Mucosa of rectum (tissue), 2 donors: ENCODE data around the gene HSD17B7.

ENCODE experiments used
- H3K27ac ChIP-seq, 2 donors: one replicate each; pipeline ENCODE4 v1.7.0; 2013; ENCODE audit warnings: inconsistent platforms in 2 of 2, low read depth in 2 of 2, low read length in 2 of 2
- H3K27me3 ChIP-seq, 2 donors: one replicate each; pipeline ENCODE4 v1.7.0; 2013; ENCODE audit warnings: low read length in 2 of 2; ENCODE audit not compliant: control insufficient read depth in 2 of 2, insufficient read depth in 2 of 2
- H3K36me3 ChIP-seq, 2 donors: one replicate each; pipeline ENCODE4 v1.7.0; 2013; ENCODE audit warnings: low read length in 2 of 2; ENCODE audit not compliant: control insufficient read depth in 2 of 2, insufficient read depth in 2 of 2
- H3K4me1 ChIP-seq, 2 donors: one replicate each; pipeline ENCODE4 v1.7.0; 2013; ENCODE audit warnings: low read length in 2 of 2, mild to moderate bottlenecking in 1 of 2; ENCODE audit not compliant: control insufficient read depth in 2 of 2, insufficient read depth in 2 of 2
- H3K4me3 ChIP-seq, 2 donors: one replicate each; pipeline ENCODE4 v1.7.0; 2013; ENCODE audit warnings: low read length in 2 of 2
- H3K9ac ChIP-seq, 2 donors: one replicate each; pipeline ENCODE4 v1.7.0; 2013; ENCODE audit warnings: low read length in 2 of 2, low read depth in 1 of 2, mild to moderate bottlenecking in 1 of 2
- H3K9me3 ChIP-seq, 2 donors: one replicate each; pipeline ENCODE4 v1.7.0; 2013; ENCODE audit warnings: low read length in 2 of 2; ENCODE audit not compliant: control insufficient read depth in 2 of 2
- donor health status: healthy.
- donor health status: Normal muscosa, but diverticular disease.

Gene HSD17B7

GRCh38 chr1:162838863-162839262 is 48.4 kb downstream of the HSD17B7 start:
- Histone ChIP-seq H3K4me3 (no peak overlapping the region), H3K4me1 (no peaks in the 10 kb centered on the region), H3K27ac (no peak overlapping the region), H3K27me3 (no peaks in the 10 kb centered on the region), H3K9me3 (peaks cover 3 to 4% of the 10 kb centered on the region in 2 donors), H3K36me3 (no peaks in the 10 kb centered on the region), H3K9ac (no peak overlapping the region)

GRCh38 chr1:162840250-162840839 is 49.8 kb downstream of the HSD17B7 start:
- no peak overlapping the region for H3K27ac ChIP-seq
- H3K9me3 ChIP-seq, result peaks cover 3 to 4% of the 10 kb centered on the region in 2 donors
- no peaks in the 10 kb centered on the region for H3K27me3 ChIP-seq
- no peaks in the 10 kb centered on the region for H3K4me1 ChIP-seq
- no peak overlapping the region for H3K4me3 ChIP-seq
- H3K36me3 ChIP-seq, result no peaks in the 10 kb centered on the region
- H3K9ac ChIP-seq, result no peak overlapping the region

- Histone ChIP-seq H3K9me3 (peaks cover 0 to 3% of the 10 kb centered on the region in 2 donors), H3K4me3 (no peak overlapping the region), H3K4me1 (no peaks in the 10 kb centered on the region), H3K36me3 (no peaks in the 10 kb centered on the region), H3K9ac (no peak overlapping the region), H3K27ac (no peak overlapping the region), H3K27me3 (no peaks in the 10 kb centered on the region)
Observed at GRCh38 chr1:162844153-162844552, 53.7 kb downstream of the HSD17B7 start.

GRCh38 chr1:162846256-162847212 is 56.0 kb downstream of the HSD17B7 start:
- H3K36me3 ChIP-seq, result no peaks in the 10 kb centered on the region
- no peaks in the 10 kb centered on the region for H3K4me1 ChIP-seq
- no peak overlapping the region for H3K27ac ChIP-seq
- H3K9ac ChIP-seq, result no peak overlapping the region
- no peaks in the 10 kb centered on the region for H3K27me3 ChIP-seq
- no peak overlapping the region for H3K4me3 ChIP-seq
- H3K9me3 ChIP-seq, result no peaks in the 10 kb centered on the region

GRCh38 chr1:162847839-162848453 is 57.4 kb downstream of the HSD17B7 start:
- H3K4me1 ChIP-seq, result no peaks in the 10 kb centered on the region
- H3K27ac ChIP-seq, result no peak overlapping the region
- no peak overlapping the region for H3K9ac ChIP-seq
- no peaks in the 10 kb centered on the region for H3K9me3 ChIP-seq
- no peak overlapping the region for H3K4me3 ChIP-seq
- no peaks in the 10 kb centered on the region for H3K36me3 ChIP-seq
- no peaks in the 10 kb centered on the region for H3K27me3 ChIP-seq

- H3K27ac ChIP-seq, result no peak overlapping the region
- no peaks in the 10 kb centered on the region for H3K27me3 ChIP-seq
Observed at GRCh38 chr1:162849711-162850110, 59.2 kb downstream of the HSD17B7 start.

GRCh38 chr1:162851341-162851740 is 60.8 kb downstream of the HSD17B7 start:
- H3K4me3 ChIP-seq, result no peak overlapping the region
- no peaks in the 10 kb centered on the region for H3K36me3 ChIP-seq
- H3K4me1 ChIP-seq, result no peaks in the 10 kb centered on the region
- no peak overlapping the region for H3K27ac ChIP-seq
- no peaks in the 10 kb centered on the region for H3K27me3 ChIP-seq
- no peaks in the 10 kb centered on the region for H3K9me3 ChIP-seq
- no peak overlapping the region for H3K9ac ChIP-seq

More at GRCh38 chr1:162849711-162850110, 59.2 kb downstream of the HSD17B7 start:
- no peaks in the 10 kb centered on the region for H3K36me3 ChIP-seq
- H3K4me3 ChIP-seq, result no peak overlapping the region
- H3K9me3 ChIP-seq, result no peaks in the 10 kb centered on the region
- no peak overlapping the region for H3K9ac ChIP-seq
- H3K4me1 ChIP-seq, result no peaks in the 10 kb centered on the region

- Histone ChIP-seq H3K4me1 (no peaks in the 10 kb centered on the region), H3K27me3 (no peaks in the 10 kb centered on the region), H3K9ac (no peak overlapping the region), H3K27ac (no peak overlapping the region), H3K9me3 (no peaks in the 10 kb centered on the region), H3K36me3 (no peaks in the 10 kb centered on the region), H3K4me3 (no peak overlapping the region)
Observed at GRCh38 chr1:162854245-162854882, 63.9 kb downstream of the HSD17B7 start.

GRCh38 chr1:162855461-162856150 is 65.1 kb downstream of the HSD17B7 start:
- no peak overlapping the region for H3K4me3 ChIP-seq
- H3K36me3 ChIP-seq, result no peaks in the 10 kb centered on the region
- H3K9me3 ChIP-seq, result no peaks in the 10 kb centered on the region
- H3K27ac ChIP-seq, result no peak overlapping the region
- H3K27me3 ChIP-seq, result no peaks in the 10 kb centered on the region
- no peak overlapping the region for H3K9ac ChIP-seq
- no peaks in the 10 kb centered on the region for H3K4me1 ChIP-seq
